Body of pancreas (tissue), 4 donors: Measurements from ENCODE around the gene VPS13C.

ENCODE experiments used
- POLR2A ChIP-seq, 3 donors: fragments of 450-650 bp; IDR thresholded peaks; one replicate each; pipeline ENCODE4 v1.6.1; 2016; ENCODE audit warnings: antibody characterized with exemption in 3 of 3, mild to moderate bottlenecking in 2 of 3
- TF ChIP-seq, protein P1 (sequence below), 7 experiments: fragments of 450-650 bp in 4 of 7; fragments of 200-600 bp in 3 of 7; sonication (generic) in 3 of 7; IDR thresholded peaks; one replicate each; pipeline ENCODE4 v1.5.1; 2016 to 2019; ENCODE audit warnings: antibody characterized with exemption in 7 of 7

GRCh38 chr15:62109437-62109836 is 49.2 kb upstream of the VPS13C start:
- TF ChIP-seq, protein P1, sequence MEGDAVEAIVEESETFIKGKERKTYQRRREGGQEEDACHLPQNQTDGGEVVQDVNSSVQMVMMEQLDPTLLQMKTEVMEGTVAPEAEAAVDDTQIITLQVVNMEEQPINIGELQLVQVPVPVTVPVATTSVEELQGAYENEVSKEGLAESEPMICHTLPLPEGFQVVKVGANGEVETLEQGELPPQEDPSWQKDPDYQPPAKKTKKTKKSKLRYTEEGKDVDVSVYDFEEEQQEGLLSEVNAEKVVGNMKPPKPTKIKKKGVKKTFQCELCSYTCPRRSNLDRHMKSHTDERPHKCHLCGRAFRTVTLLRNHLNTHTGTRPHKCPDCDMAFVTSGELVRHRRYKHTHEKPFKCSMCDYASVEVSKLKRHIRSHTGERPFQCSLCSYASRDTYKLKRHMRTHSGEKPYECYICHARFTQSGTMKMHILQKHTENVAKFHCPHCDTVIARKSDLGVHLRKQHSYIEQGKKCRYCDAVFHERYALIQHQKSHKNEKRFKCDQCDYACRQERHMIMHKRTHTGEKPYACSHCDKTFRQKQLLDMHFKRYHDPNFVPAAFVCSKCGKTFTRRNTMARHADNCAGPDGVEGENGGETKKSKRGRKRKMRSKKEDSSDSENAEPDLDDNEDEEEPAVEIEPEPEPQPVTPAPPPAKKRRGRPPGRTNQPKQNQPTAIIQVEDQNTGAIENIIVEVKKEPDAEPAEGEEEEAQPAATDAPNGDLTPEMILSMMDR (IDR thresholded peaks at IDR 0.05), result no peak
- no peak for TF ChIP-seq POLR2A (IDR thresholded peaks at IDR 0.05)
